Stimulated activated CD4-positive, alpha-beta T cell treated with anti-CD3 and anti-CD28 coated beads, Interleukin-1b, Interleukin-23, amount 100 ng/mL, for 4 hours (primary cell): Measurements from ENCODE around the gene HSF2BP.
A peak's percentile ranks its signal among the peaks of the same experiment; 100 is the strongest.
"Not testable (repeated sequence)": the region's sequence is repeated elsewhere in the genome, so short reads cannot be mapped to it uniquely, and the experiment has no call there.

Source experiments
- DNase-seq, 2 donors: peaks; one replicate each; pipeline ENCODE4 v3.0.0-alpha.2; 2020; ENCODE audit warnings: low read depth in 2 of 2

Gene HSF2BP

DNA sequence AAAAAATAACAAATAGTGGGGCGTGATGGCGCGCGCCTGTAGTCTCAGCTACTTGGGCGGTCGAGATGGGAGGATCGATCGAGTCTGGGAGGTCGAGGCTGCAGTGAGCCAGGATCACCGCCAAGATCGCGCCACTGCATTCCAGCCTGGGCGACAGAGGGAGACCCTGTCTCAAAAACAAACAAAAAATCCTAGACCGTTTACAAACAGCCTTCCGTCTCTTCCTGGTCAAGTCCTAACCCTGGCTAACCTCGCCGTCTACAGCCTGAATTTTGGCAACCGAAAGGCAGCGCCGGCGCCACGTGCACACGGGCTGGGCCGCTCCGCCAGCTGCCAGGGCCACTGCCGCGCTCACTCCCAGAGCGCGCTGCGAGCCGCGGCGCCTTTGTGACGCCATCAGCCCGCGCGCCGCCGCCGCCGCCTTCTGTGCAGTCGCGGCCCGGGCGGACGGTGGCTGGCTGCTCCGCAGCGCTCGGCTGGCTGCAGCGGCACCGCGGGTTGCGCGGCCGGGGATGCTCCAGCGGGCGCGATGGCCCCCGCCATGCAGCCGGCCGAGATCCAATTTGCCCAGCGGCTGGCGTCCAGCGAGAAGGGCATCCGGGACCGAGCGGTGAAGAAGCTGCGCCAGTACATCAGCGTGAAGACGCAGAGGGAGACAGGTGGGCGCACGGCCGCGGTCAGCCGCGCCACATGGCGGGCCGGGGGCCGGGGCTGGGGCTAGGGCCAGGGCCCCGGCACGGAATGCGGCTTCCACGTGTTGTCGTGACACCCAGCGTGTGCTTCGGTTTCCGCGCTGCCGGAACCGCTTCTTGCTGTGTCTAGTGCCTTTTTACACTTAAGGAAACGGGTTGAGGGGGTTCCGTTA, at the start of gene HSF2BP, which contains the start of gene RRP1B:
HSF2BP (minus strand) TSS at position 353 of the 865 bp plus-strand sequence. CDS start 1,392 bp downstream, outside the sequence.
RRP1B (plus strand) TSS at position 425 of the 865 bp plus-strand sequence; CDS start at position 530, 105 bp downstream.
- peak; percentile 71 to 77 for DNase-seq

DNA sequence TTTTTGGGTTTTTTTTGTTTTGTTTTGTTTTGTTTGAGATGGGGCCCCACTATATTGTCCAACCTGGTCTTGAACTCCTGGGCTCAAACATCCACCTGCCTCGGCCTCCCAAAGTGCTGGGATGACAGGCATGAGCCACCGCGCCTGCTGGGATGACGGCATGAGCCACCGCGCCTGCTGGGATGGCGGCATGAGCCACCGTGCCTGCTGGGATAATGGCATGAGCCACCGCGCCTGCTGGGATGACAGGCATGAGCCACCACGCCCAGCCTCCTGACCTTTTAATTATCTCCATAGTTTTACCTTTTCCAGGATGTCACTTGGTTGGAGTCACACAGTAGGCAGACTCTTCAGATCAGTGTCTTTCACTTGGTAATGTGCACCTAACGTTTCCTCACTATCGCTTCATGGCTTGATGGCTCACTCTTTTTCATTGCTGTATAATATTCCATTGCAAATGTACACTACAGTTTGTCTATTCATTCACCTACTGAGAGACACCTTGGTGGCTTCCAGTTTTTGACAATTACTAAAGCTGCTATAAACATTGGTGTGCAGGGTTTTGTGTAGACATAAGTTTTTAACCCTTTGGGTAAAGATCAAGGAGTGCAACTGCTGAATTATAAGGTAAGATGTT, 49.6 kb upstream of the HSF2BP start:
- no peak for DNase-seq

DNA sequence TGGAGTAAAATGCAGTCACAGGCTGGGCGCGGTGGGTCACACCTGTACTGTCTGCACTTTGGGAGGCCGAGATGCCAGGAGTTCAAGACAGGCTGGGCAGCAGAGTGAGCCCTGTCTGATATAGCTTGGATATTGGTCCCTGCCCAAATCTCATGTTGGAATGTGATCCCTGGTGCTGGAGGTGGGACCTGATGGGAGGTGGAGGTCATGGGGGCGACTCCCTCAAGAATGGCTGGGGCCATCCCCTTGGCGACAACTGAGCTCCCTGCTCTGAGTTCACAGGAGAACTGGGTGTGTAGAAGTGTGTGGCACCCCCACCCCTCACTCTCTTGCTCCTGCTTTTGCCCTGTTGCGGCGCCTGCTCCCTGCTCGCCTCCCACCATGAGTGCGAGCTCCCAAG, 48.2 kb upstream of the HSF2BP start:
- DNase-seq = no peak

DNA sequence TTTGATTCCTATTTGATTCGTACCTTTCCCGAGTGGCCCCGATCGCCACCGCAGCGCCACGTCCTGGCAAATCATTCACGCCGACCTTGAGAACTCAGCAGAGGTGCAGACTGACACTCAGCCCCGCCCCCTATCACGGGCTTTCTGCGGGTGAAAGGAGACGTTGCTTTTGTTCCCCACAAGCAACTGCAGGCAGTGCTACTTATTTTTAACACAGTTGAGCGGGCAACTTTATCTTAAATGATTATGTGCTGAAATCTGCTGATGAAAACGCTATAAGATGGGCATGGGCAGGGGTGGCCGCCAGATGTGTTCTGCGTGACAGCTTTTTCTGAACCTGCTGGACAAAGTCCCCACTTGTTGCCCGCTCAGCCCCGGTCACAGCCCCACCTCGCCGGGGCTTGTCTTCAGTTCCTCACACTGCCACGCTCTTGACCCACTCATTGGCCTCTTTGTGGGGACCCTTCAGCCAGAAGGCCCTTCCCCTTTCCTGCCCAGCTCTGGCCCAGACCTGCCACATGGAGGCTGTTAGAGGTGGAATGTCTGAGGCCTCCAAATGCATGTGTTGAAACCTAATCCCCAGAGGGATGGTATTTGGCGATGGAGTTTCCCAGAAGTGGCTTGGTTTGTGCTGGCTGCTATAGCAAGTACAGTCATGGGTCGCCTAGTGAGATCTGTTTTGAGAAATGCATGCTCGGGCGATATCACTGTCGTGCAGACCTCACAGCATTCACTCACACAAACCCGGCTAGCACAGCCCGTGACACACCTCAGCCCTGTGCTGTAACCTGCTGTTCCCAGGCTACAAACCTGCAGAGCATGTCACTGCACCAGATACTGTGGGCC, 44.0 kb upstream of the HSF2BP start:
- no peak for DNase-seq

DNA sequence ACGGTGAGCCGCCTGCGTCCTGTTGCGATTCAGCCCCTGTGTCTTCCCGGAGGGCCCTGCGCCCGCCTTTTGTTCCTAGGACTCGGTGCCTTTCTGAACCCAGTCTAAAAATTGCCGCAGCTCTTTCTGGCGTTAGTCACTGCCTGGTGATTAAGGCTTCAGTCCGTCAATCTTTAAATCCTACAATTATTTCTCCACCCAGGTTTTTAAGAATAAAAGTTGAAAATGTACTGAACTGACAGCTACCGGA, 43.4 kb upstream of the HSF2BP start:
- no peak for DNase-seq

DNA sequence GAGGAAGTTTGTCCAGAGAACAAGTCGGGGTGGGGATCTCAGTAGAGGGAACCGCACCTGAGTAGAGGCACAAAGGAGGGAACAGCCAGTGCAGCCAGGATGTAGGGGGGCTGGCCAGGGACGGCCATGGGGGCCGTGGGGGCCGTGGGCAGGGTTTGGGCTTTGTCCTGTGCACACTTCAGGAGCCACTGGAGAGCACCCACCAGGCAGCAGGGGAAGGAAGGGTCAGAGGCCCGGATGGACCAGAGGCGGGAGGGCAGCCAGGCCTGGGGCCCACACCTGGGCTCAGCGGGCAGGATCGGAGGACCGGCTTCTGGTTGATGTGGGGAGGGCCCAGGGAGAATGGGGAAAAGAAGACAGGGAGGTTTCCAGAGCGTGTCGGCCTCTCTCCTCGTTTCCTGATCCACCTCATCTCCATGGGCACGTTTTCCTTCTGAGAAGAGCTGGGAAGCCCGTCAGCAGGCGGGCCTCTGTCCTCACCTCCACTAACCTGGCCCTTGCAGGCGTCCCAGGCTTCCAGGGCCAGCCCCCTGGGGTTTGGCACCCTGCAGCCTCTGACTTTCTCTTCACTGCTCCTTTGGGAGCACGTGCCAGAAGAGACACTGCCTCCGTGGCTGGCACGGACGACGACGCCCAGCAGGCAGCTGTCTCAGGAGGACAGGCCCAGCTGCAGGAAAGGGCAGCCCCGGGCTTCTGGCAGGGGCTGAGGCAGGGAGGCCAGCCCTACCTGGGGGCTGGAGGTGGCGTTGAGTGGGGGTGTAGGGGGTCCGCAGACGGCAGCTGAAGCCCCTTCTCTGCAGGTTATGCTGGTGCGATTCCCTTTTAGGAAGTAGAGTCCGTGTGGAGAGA, 42.9 kb upstream of the HSF2BP start:
- no peak for DNase-seq

DNA sequence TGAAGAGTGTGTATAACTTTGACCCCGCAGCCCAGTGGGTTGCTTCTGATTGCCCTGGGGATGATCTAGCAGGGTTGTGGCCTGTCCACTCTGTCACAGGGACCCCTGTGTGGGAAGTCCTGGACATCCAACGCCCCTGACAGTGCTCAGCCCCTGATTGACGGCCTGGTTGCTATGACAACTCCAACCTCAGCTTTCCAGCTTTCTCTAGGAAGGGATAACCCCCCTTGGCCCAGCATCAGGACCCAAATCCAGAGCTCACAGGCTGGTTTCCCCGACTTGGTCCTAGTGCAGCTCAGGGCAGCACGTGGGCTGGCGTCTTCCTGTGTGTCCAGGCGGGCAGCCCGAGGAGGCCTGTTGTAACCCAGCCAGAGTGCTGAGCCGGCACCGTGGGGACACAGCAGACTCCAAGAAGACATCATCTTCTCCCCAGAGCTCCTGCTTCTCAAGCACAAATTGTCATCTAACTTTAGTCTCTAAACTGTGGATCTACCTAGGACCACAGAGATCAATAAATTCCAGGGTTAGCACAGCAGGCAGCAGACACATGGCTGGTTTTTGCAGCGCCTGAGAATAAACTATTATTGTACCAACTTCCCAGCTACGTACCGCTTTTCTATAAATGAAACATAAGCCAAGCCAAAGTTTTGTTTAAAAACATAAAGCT, 40.8 kb upstream of the HSF2BP start:
- DNase-seq = no peak

DNA sequence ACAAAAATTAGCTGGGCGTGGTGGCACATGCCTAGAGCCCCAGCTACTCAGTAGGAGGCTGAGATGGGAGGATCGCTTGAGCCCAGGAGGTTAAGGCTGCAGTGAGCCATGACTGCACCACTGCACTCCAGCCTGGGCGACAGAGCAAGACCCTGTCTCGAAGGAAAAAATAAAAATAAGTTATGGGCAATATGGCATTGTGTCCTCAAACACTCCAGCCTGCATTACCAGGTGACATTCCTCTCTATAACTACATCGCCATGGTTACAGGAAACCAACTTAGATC, 40.1 kb upstream of the HSF2BP start:
- not testable (repeated sequence) for DNase-seq

DNA sequence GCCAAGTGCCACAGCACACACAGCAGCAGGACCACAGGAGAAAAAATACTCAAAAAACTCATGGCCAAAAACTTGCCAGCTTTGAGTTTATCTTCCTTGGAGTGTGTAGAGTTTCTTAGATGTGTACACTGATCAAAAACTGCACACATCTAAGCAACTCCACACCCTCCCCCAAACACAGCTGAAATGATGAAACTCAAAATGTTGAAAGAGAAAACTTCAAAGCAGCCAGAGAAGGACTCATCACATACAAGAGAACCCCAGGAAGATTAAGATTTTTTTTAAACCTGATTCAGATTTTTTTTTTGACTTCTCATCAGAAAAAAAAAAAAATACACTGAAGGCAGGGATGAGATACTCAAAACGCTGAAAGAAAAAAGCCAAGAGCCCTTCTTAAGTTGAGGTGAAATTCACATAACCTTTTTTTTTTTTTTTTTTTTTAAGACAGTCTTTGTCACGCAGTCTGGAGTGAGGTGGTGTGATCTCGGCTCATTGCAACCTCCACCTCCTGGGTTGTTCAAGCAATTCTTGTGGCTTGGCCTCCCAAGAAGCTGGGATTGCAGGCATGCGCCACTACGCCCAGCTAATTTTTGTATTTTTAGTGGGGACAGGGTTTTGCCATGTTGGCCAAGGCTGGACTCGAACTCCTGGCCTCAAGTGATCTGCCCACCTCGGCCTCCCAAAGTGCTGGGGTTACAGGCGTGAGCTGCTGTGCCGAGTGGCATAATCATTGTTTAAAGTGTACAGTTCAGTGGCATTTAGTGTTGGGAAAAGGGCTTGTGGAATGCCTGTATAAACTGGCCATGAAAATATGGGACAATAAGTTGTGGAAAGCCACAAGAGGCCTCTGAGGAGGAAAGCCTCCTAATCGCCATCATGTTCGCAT, 38.7 kb upstream of the HSF2BP start:
- DNase-seq = no peak

DNA sequence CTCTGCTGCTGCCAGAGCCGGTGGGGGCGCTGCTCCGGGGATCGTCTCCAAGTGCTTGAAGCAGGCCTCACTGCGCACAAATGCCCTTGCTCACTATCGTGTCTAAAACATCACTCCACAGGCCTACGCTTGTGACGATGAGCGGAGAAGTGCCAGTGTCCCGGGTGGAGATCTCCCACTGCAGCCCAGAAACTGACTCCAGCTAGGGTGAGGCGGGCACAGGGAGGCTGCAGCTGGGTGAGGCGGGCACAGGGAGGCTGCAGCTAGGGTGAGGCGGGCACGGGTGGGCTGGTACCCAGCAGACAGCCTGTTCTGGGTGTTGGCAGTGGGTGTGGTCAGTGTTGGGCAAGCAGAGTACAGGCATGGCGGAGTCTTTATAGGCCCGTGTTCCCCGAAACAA, 36.9 kb upstream of the HSF2BP start:
- DNase-seq = no peak

DNA sequence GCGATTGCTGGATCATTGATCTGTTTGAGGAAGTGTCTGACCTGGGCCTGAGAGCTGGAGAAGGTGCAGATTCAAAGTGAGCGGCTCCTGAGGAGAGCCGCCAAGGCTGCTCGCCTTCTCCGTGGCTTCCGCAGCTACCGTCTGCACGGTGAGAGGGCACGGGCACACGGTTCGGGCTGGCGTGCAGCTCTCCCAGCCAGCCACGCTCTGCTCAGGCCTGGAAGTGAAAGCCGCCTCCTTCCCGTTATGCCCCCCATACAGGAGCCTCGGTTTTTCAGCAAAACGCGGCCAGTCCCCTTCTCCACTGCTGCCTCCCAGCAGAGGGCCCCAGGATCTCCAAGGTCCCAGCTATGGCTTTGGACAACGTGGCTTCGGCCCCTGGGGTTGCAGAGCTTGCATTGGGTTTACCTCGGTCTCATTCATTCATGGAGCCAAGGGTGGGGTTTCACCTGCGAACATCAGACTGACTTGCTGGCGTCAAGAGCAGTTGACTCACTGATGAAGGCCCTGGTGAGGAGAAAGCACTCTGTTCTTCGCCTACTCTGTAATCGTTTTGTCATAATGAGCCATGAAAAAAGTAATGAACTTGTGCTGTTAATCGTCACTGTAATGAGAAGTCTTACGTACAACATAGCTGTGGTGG, 35.3 kb upstream of the HSF2BP start:
- DNase-seq = no peak

DNA sequence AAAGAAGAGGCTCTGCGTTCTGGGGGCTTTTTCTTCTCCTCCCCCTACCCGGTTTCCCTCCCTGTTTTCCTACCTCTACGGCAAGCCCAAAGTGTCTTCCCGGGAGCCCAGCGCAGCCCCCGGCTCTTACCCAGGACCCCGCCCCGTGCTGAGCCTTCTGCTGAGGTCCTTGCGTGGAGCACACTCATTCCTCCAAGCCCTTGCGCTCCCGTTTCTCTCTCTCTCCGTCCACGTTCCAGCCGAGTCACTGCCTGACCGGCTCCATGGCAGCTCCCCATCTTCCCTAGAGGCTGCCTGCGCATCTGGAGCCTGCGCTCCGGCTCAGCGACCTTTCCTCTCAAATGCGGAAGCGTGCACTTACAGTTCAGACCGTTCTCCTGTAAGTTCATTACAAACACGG, 34.7 kb upstream of the HSF2BP start:
- no peak for DNase-seq

DNA sequence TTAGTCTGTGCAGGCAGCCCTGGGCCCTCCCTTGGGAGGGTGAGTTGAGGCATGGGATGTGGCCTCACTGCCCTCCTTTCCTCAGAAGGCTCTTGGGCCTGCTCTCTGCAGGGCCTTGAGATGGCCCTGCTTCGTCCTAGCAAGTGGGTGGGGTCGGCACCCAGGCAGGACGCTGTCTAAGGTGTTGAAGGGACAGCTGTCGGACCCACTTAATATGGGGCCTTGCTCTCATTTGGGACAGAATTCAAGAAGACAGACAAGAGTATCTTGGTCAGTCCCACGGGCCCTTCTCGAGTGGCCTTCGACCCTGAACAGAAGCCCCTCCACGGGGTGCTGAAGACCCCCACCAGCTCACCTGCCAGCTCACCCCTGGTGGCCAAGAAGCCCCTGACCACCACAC, 33.7 kb upstream of the HSF2BP start:
- DNase-seq = no peak

DNA sequence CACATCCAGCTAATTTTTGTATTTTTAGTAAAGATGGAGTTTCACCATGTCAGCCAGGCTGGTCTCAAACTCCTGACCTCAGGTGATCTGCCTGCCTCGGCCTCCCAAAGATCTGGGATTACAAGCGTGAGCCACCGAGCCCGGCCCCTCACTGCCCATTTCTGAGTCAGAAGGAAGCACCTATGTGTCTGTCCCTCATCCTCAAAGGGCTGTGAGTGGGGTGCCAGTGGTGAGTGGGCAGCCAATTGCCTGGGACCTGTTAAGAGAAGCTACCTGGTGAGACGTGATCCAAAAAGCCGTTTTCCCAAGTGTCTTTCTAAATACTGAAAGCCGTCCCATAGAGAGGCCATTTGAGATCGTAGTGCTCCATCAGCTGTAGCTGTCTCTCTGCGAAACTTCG, 32.5 kb upstream of the HSF2BP start:
- DNase-seq = no peak

DNA sequence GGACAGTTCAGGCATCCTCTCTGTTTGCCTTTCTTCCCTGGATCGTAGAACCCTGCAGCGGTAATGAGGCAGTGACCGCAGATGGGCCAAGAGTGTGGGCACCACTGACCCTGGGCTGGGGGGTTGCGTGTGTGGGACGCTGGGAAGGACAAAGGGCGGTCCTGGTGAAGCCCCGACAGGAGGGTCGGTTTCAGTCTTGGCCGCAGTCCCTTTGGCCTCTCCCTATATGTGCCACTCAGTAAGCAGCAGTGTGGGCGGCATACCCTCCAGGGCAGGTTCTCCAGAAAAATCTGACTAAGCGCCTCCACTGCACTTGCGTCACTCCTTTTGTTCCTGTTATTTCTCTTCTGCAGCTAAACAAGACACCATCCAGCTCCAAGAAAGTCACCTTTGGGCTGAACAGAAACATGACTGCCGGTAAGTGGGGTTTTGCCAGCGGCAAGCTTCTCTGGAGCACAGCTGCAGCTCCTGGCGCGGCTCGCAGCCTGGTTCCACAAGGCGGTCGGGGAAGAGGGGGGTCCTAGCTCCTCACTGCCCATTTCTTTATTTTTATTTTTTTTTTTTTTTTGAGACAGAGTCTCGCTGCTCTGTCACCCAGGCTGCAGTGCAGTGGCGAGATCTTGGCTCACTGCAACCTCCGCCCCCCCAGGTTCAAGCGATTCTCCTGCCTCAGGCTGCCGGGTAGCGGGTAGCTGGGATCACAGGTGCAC, 32.0 kb upstream of the HSF2BP start:
- DNase-seq = no peak

DNA sequence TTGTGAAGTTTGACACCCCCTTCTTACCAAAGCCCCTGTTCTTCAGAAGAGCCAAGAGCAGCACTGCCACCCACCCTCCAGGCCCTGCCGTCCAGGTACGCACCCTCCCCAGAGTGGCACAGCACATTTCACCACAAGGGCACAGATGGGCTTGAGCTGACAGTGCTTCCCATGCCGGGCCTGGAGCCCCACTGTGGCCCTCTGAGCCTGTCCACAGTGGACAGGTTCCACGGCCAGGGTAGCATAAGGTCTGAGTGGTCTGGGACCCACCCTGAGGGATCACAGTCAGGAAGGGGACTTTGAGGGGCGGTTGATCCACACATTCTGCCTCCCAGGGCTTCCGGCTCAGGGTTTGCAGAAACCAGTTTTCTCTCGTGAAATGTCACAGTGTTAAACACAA, 31.1 kb upstream of the HSF2BP start:
- DNase-seq = no peak

DNA sequence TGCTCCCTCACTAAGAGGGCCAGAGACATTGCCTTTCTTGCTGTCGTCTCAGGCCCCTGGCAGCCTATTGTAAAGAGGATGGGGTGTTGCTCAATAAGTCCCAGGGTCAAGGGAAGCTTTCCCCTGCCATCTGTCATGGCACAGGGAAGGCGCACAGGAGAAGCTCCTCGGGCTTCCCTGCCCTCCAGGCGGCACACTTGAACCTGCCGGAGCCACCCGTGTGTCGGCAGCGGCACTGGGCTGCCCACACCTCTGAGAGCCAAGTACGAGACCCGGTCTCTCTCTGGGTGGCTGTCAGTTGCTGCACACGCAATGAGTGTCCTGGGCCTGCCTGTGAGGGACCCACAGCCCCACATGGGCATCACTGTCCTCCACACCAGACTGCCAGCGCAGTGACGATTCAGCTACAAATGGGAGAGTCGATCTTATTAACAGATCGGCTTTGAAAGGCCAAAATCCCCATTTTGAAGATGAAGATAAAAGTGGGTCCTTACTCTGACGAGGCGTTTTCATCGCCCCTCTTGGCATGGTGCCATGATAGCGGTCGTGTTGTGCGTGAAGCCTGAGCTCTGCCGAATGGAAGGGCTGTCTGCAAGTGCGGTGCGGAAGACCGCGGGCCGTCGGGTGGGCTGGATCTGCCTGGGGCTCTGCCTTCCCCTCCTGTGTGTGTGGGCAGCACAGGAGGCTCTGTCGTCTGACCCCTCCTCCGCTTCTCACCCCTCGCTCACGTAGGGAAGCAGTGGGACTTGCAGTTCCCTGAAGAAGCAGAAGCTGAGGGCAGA, 30.5 kb upstream of the HSF2BP start:
- no peak for DNase-seq

DNA sequence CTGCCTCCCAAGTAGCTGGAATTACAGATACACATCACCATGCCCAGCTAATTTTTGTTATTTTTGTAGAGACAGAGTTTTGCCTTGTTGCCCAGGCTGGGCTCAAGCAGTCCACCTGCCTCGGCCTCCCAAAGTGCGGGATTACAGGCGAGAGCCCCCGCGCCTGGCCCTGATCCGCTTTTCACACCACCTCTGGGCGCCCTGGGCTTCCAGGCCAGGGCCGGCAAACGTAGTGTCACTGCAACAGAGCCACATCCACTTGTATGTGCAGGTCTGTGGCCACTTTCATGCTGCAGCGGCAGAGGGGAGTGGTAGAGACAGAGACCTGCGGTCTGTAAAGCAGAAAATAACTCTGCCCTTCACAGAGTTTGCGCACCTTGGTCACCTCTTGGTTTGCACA, 29.6 kb upstream of the HSF2BP start:
- no peak for DNase-seq
